Left lung (tissue), 10 donors: ENCODE measurements around the gene SEPTIN5. TPM values are rescaled to one million over a fixed set of nuclear protein-coding genes. Genes with fewer than 3 reads are reported as not detected.
A peak's percentile ranks its signal among the peaks of the same experiment; 100 is the strongest.

Source experiments
- ATAC-seq: fragments of 200-7000 bp; cut with Tn5 transposase; one replicate; pipeline ENCODE4 v1.9.1; 2020; ENCODE audit warnings: moderate library complexity
- DNase-seq, 4 donors: peaks; one replicate each; pipeline ENCODE4 v3.0.0-alpha.2; 2013 to 2020
- H3K27ac ChIP-seq, 2 donors: fragments of 200-600 bp; sonication (generic) in 1 of 2; one replicate each; pipeline versions ENCODE4 v1.5.0 to v1.8.0; 2020 to 2021
- H3K27me3 ChIP-seq, 2 donors: fragments of 200-600 bp; sonication (generic) in 1 of 2; one replicate each; pipeline versions ENCODE4 v1.5.0 to v1.8.0; 2020 to 2021
- H3K36me3 ChIP-seq, 2 donors: fragments of 200-600 bp; sonication (generic) in 1 of 2; one replicate each; pipeline versions ENCODE4 v1.5.0 to v1.8.0; 2020 to 2021
- H3K4me1 ChIP-seq, 2 donors: fragments of 200-600 bp; one replicate each; pipeline ENCODE4 v1.8.0; 2021
- H3K4me3 ChIP-seq, 2 donors: fragments of 200-600 bp; sonication (generic) in 1 of 2; one replicate each; pipeline versions ENCODE4 v1.5.0 to v1.8.0; 2020 to 2021; ENCODE audit warnings: mild to moderate bottlenecking in 1 of 2
- H3K9me3 ChIP-seq, 2 donors: fragments of 200-600 bp; sonication (generic) in 1 of 2; one replicate each; pipeline versions ENCODE4 v1.5.0 to v1.8.0; 2020 to 2021
- CTCF ChIP-seq, 2 donors: fragments of 200-600 bp; sonication (generic) in 1 of 2; IDR thresholded peaks; one replicate each; pipeline versions ENCODE4 v1.5.0 to v1.8.0; 2021; ENCODE audit warnings: antibody characterized with exemption in 2 of 2
- intact Hi-C, 2 donors: fragments of 100-400 bp; cut with DNase I; formaldehyde crosslinking; loops; one replicate each; pipeline versions ENCODE4 v1.11.2 to v1.14.2; 2022
- polyA plus RNA-seq, 6 donors: library from polyadenylated mRNA; unstranded; fragments of 120-200 nt; gene quantifications; one replicate each; pipeline ENCODE4 v1.2.1, GENCODE V29; 2013; ENCODE audit not compliant: insufficient read length in 6 of 6
- total RNA-seq, 2 donors: library from RNA; stranded (reverse); fragmentation: NEBNext Ultra II Directional; extraction: Animal tissue kit (Norgen Biotek cat#: 25700); gene quantifications; one replicate each; pipeline ENCODE4 v1.2.1, GENCODE V29; 2021
- donor health status: DM: no; HTN: yes; CAD: no.
- donor health status: DM: no; HTN: no; CAD: no.

SEPTIN5 gene
- total and polyA plus RNA-seq, 8 donors, result 14.6 to 80.0 (median 63.0) TPM

GRCh38 chr22:19742160-19743066 is 28.1 kb downstream of the SEPTIN5 start:
- intact Hi-C loops, result no loop called here
- ATAC-seq (no peak), DNase-seq (no peak)
- no peak for TF ChIP-seq CTCF (IDR thresholded peaks at IDR 0.05)
- Histone ChIP-seq H3K9me3 (no peaks in the 10 kb centered on the region), H3K4me1 (no peaks in the 10 kb centered on the region), H3K36me3 (no peaks in the 10 kb centered on the region), H3K4me3 (no peak overlapping the region), H3K27me3 (peaks cover 0 to 4% of the 10 kb centered on the region in 2 donors), H3K27ac (no peak overlapping the region)

- peaks cover 0 to 4% of the 10 kb centered on the region in 2 donors for H3K27me3 ChIP-seq
- no peaks in the 10 kb centered on the region for H3K9me3 ChIP-seq
- H3K4me1 ChIP-seq, result no peaks in the 10 kb centered on the region
- intact Hi-C loops, result no loop called here
- DNase-seq (no peak), ATAC-seq (no peak)
- H3K27ac ChIP-seq, result no peak overlapping the region
- no peaks in the 10 kb centered on the region for H3K36me3 ChIP-seq
- no peak for TF ChIP-seq CTCF (IDR thresholded peaks at IDR 0.05)
- H3K4me3 ChIP-seq, result no peak overlapping the region
Observed at GRCh38 chr22:19743081-19743480, 28.8 kb downstream of the SEPTIN5 start.

- ATAC-seq (no peak), DNase-seq (peak in 1 of 4 donors; percentile 64)
- H3K4me1 ChIP-seq, result no peaks in the 10 kb centered on the region
Observed at GRCh38 chr22:19743651-19744050, 29.3 kb downstream of the SEPTIN5 start.

GRCh38 chr22:19744350-19745006 is 30.2 kb downstream of the SEPTIN5 start:
- no peaks in the 10 kb centered on the region for H3K9me3 ChIP-seq
- no peaks in the 10 kb centered on the region for H3K27me3 ChIP-seq
- TF ChIP-seq CTCF (IDR thresholded peaks at IDR 0.05), result no peak
- H3K4me3 ChIP-seq, result no peak overlapping the region
- H3K4me1 ChIP-seq, result no peaks in the 10 kb centered on the region
- H3K36me3 ChIP-seq, result no peaks in the 10 kb centered on the region
- no peak overlapping the region for H3K27ac ChIP-seq
- ATAC-seq (no peak), DNase-seq (no peak)
- intact Hi-C loops, result no loop called here

More at GRCh38 chr22:19743651-19744050, 29.3 kb downstream of the SEPTIN5 start:
- no peak overlapping the region for H3K4me3 ChIP-seq
- no peak for TF ChIP-seq CTCF (IDR thresholded peaks at IDR 0.05)
- H3K27ac ChIP-seq, result no peak overlapping the region
- H3K9me3 ChIP-seq, result no peaks in the 10 kb centered on the region
- intact Hi-C loops, result no loop called here
- H3K36me3 ChIP-seq, result no peaks in the 10 kb centered on the region
- peaks cover 0 to 4% of the 10 kb centered on the region in 2 donors for H3K27me3 ChIP-seq
